Fibroblast of lung (primary cell): ENCODE results near the gene PIEZO2. TPM values are rescaled to one million over a fixed set of nuclear protein-coding genes. Genes with fewer than 3 reads are reported as not detected.
A peak's percentile ranks its signal among the peaks of the same experiment; 100 is the strongest.
"Not testable (repeated sequence)": the region's sequence is repeated elsewhere in the genome, so short reads cannot be mapped to it uniquely, and the experiment has no call there.

ENCODE experiments used
- DNase-seq, 2 donors: peaks; one replicate each; pipeline versions ENCODE4 v3.0.0 to v3.0.0-alpha.2; 2010; ENCODE audit warnings: low read depth in 2 of 2
- H2AFZ ChIP-seq: 2 replicates; pipeline ENCODE4 v1.5.1; 2012; ENCODE audit warnings: low read length, control low read depth, inconsistent platforms
- H3K27ac ChIP-seq: 2 replicates; pipeline ENCODE4 v1.5.1; 2011; ENCODE audit warnings: low read length, control low read depth; ENCODE audit not compliant: insufficient read depth
- H3K27me3 ChIP-seq: 2 replicates; pipeline ENCODE4 v1.5.1; 2011; ENCODE audit warnings: mild to moderate bottlenecking, low read length; ENCODE audit not compliant: control insufficient read depth, insufficient read depth
- H3K36me3 ChIP-seq: 2 replicates; pipeline ENCODE4 v1.5.1; 2011; ENCODE audit warnings: low read length; ENCODE audit not compliant: control insufficient read depth, insufficient read depth
- H3K4me1 ChIP-seq: 2 replicates; pipeline ENCODE4 v1.5.1; 2011; ENCODE audit warnings: low read length; ENCODE audit not compliant: control insufficient read depth, insufficient read depth; ENCODE audit errors: extremely low read depth
- H3K4me2 ChIP-seq: 2 replicates; pipeline ENCODE4 v1.5.1; 2011; ENCODE audit warnings: low read length, control low read depth; ENCODE audit not compliant: insufficient read depth; ENCODE audit errors: extremely low read depth
- H3K4me3 ChIP-seq, 4 experiments: fragments of 200-600 bp in 1 of 4; sonication (generic) in 1 of 4; replicated peaks in 1 of 4; 2 replicates each; pipeline ENCODE4 v1.5.1; 2011 to 2016; ENCODE audit warnings: low read length in 4 of 4, low read depth in 3 of 4, mild to moderate bottlenecking in 3 of 4, control low read depth in 2 of 4, inconsistent platforms in 1 of 4, mixed read lengths in 1 of 4; ENCODE audit not compliant: insufficient read depth in 1 of 4; ENCODE audit errors: control extremely low read depth in 1 of 4
- H3K79me2 ChIP-seq: 2 replicates; pipeline ENCODE4 v1.5.1; 2012; ENCODE audit warnings: mild to moderate bottlenecking, low read length, inconsistent platforms; ENCODE audit not compliant: control insufficient read depth, insufficient read depth
- H3K9ac ChIP-seq: 2 replicates; pipeline ENCODE4 v1.5.1; 2011; ENCODE audit warnings: mild to moderate bottlenecking, low read length, control low read depth; ENCODE audit not compliant: insufficient read depth
- H3K9me3 ChIP-seq: 2 replicates; pipeline ENCODE4 v1.5.1; 2012; ENCODE audit warnings: low read depth, low read length; ENCODE audit not compliant: control insufficient read depth, insufficient read depth
- H4K20me1 ChIP-seq: 2 replicates; pipeline ENCODE4 v1.5.1; 2011; ENCODE audit warnings: low read length; ENCODE audit not compliant: control insufficient read depth, insufficient read depth; ENCODE audit errors: extremely low read depth
- EZH2 ChIP-seq: IDR thresholded peaks from 2 replicates; pipeline ENCODE4 v1.5.1; 2012; ENCODE audit warnings: low read length, control low read depth, mild to moderate bottlenecking; ENCODE audit errors: missing control alignments
- polyA plus RNA-seq, 2 donors: library from polyadenylated mRNA; depleted of rRNA in 1 of 2; stranded (reverse) in 1 of 2; unstranded in 1 of 2; fragments of >200 nt; gene quantifications; 2 replicates each; pipeline ENCODE4 v1.2.1, GENCODE V29; 2011 to 2012; ENCODE audit warnings: missing spikeins in 1 of 2
- total RNA-seq: library from RNA; depleted of rRNA; stranded (reverse); fragments of >200 nt; gene quantifications from 2 replicates; pipeline ENCODE4 v1.2.1, GENCODE V29; 2014
- TF ChIP-seq, protein P1 (sequence below), 2 donors: IDR thresholded peaks in 1 of 2; conservative IDR thresholded peaks in 1 of 2; 1 replicate in 1 of 2; 2 replicates in 1 of 2; pipeline ENCODE4 v1.5.1; 2011 to 2012; ENCODE audit warnings: low read length in 2 of 2, control low read depth in 1 of 2, inconsistent platforms in 1 of 2, low read depth in 1 of 2, mild to moderate bottlenecking in 1 of 2

PIEZO2 gene
- total and polyA plus RNA-seq, 2 donors (not counting 1 experiment from before 2014, with no cell fraction given) = 1.2 to 6.6 TPM

DNA sequence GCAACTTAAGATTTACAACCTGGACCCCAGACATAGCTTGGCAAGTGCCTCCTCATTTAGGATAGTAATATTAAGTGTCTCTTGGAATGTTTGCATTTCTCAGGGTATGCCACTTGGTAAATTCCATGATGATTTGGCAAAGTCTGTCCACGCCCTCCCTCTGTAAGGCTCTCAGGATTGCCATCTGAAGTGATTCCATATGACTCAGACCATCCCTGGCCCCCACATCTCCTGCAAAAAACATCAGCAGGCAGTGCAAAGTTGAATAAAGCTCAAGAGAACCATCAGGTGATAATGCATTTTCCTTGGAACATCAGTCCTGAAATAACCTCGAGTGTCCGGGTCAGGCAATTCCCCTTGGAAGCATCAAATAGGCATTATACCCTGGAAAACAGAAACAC lies 27.1 kb upstream of the PIEZO2 start:
- Histone ChIP-seq H3K9me3 (no peaks in the 10 kb centered on the region), H3K36me3 (no peaks in the 10 kb centered on the region), H3K4me1 (peaks cover 12% of the 10 kb centered on the region), H2AFZ (no peak overlapping the region), H3K79me2 (no peaks in the 10 kb centered on the region), H4K20me1 (no peaks in the 10 kb centered on the region), H3K27ac (peak overlapping the region; percentile 62), H3K27me3 (no peaks in the 10 kb centered on the region), H3K4me2 (no peak overlapping the region), H3K9ac (no peak overlapping the region), H3K4me3 (no peak overlapping the region)
- no peak for TF ChIP-seq EZH2
- TF ChIP-seq, protein P1, sequence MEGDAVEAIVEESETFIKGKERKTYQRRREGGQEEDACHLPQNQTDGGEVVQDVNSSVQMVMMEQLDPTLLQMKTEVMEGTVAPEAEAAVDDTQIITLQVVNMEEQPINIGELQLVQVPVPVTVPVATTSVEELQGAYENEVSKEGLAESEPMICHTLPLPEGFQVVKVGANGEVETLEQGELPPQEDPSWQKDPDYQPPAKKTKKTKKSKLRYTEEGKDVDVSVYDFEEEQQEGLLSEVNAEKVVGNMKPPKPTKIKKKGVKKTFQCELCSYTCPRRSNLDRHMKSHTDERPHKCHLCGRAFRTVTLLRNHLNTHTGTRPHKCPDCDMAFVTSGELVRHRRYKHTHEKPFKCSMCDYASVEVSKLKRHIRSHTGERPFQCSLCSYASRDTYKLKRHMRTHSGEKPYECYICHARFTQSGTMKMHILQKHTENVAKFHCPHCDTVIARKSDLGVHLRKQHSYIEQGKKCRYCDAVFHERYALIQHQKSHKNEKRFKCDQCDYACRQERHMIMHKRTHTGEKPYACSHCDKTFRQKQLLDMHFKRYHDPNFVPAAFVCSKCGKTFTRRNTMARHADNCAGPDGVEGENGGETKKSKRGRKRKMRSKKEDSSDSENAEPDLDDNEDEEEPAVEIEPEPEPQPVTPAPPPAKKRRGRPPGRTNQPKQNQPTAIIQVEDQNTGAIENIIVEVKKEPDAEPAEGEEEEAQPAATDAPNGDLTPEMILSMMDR (conservative IDR thresholded peaks at IDR 0.05 in 1 of 2, IDR thresholded peaks at IDR 0.05 in 1 of 2; ENCODE audit: low read depth in 1 of 2, low read length in 2 of 2) = no peak
- peak in 1 of 2 donors; percentile 79 for DNase-seq

DNA sequence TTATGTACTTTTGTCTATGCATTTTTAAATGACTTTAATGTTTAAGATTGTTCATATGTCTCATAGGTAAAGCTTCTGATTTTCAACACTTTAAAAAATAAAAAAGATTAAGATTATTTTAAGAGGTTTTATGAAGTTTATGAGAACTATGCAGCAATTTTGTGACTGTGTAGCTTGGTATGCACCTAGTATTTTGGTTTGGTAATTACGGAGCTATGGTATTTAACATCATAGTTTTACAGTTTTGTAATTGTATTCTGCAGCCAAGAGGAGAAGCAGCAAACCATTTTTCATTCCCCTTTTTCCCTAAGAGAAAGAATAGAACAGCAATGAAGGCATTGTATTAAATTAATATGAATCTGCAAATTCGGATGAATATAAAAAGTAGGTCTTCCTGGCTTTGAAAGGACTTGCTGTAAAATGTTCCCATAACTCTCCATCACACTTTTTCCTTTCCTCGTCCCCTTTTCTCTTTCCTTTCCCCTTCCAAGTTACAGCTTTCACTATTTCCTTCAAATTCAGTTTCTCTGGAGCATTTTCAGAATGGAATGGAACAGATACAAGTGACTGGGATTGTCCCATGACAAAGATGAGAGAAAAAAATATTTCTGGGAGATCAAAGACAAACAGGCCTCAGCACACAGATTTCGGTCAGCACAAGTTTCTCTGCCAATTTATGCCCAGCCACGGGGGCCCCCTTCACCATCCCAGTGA lies 26.1 kb upstream of the PIEZO2 start:
- Histone ChIP-seq H3K9me3 (no peaks in the 10 kb centered on the region), H3K4me3 (no peak overlapping the region), H3K9ac (no peak overlapping the region), H3K79me2 (no peaks in the 10 kb centered on the region), H3K4me1 (peaks cover 12% of the 10 kb centered on the region), H3K27me3 (no peaks in the 10 kb centered on the region), H4K20me1 (no peaks in the 10 kb centered on the region), H3K4me2 (peak overlapping the region; percentile 56), H2AFZ (peak overlapping the region; percentile 3), H3K27ac (peak overlapping the region; percentile 62), H3K36me3 (no peaks in the 10 kb centered on the region)
- TF ChIP-seq, protein P1 (conservative IDR thresholded peaks at IDR 0.05 in 1 of 2, IDR thresholded peaks at IDR 0.05 in 1 of 2; ENCODE audit: low read depth in 1 of 2, low read length in 2 of 2) = no peak
- no peak for TF ChIP-seq EZH2
- peak; percentile 53 to 81 for DNase-seq

DNA sequence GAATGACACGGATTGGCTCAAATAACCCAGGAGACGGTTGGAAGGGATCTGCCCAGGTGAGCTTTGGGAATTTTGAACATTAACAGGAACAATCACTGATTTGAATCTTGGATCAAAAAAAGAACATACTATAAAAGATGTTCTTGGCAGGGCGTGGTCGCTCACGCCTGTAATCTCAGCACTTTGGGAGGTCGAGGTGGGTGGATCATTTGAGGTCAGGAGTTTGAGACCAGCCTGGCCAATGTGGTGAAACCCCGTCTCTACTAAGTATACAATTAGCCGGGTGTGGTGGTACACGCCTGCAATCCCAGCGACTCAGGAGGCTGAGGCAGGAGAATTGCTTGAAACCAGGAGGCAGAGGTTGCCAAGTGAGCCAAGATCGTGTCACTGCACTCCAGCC lies 24.8 kb upstream of the PIEZO2 start:
- peaks cover 12% of the 10 kb centered on the region for H3K4me1 ChIP-seq
- not testable (repeated sequence) for H3K79me2 ChIP-seq

More for the DNA sequence above, 24.8 kb upstream of the PIEZO2 start:
- DNase-seq, H3K9ac ChIP-seq, H3K4me3 ChIP-seq, H2AFZ ChIP-seq, H3K9me3 ChIP-seq, H3K27ac ChIP-seq, H3K4me2 ChIP-seq, H4K20me1 ChIP-seq, H3K36me3 ChIP-seq, H3K27me3 ChIP-seq: not testable (repeated sequence)
